Astrocyte (in vitro differentiated cells and primary cell): ENCODE results near the gene SCAF11.

Experiments
- CTCF ChIP-seq: IDR thresholded peaks from 2 replicates; pipeline ENCODE4 v1.5.1; 2011; ENCODE audit warnings: low read depth, mild to moderate bottlenecking, inconsistent platforms, low read length, moderate library complexity; ENCODE audit not compliant: insufficient read depth
- EZH2 ChIP-seq: IDR thresholded peaks from 2 replicates; pipeline ENCODE4 v1.6.1; 2012; ENCODE audit warnings: mild to moderate bottlenecking, low read length, inconsistent platforms; ENCODE audit not compliant: insufficient read depth

GRCh38 chr12:45969084-45969483, 21.3 kb downstream of the SCAF11 start:
- TF ChIP-seq CTCF (no peak), EZH2 (no peak)
